Testis (tissue), 3 donors: ENCODE measurements around the gene PARVG. TPM values are rescaled to one million over a fixed set of nuclear protein-coding genes. Genes with fewer than 3 reads are reported as not detected.
A peak's percentile ranks its signal among the peaks of the same experiment; 100 is the strongest.

Experiments
- DNase-seq: peaks from one replicate; pipeline ENCODE4 v3.0.0-alpha.2; 2019
- H3K27ac ChIP-seq, 2 donors: fragments of 200-600 bp; sonication (generic); one replicate each; pipeline ENCODE4 v1.5.1; 2019
- H3K27me3 ChIP-seq: fragments of 200-600 bp; sonication (generic); one replicate; pipeline ENCODE4 v1.5.1; 2019
- H3K36me3 ChIP-seq: fragments of 200-600 bp; sonication (generic); one replicate; pipeline ENCODE4 v1.5.1; 2017; ENCODE audit warnings: low read depth; ENCODE audit errors: missing control alignments
- H3K4me1 ChIP-seq: fragments of 200-600 bp; sonication (generic); one replicate; pipeline ENCODE4 v1.5.1; 2019
- H3K4me3 ChIP-seq, 2 donors: fragments of 200-600 bp; sonication (generic); one replicate each; pipeline ENCODE4 v1.5.1; 2017 to 2019
- H3K9me3 ChIP-seq: fragments of 200-600 bp; sonication (generic); one replicate; pipeline ENCODE4 v1.5.1; 2017
- CTCF ChIP-seq, 3 experiments: fragments of 450-650 bp in 2 of 3; fragments of 200-600 bp in 1 of 3; sonication (generic) in 1 of 3; IDR thresholded peaks; one replicate each; pipeline ENCODE4 v1.5.1; 2016 to 2019; ENCODE audit warnings: antibody characterized with exemption in 3 of 3, mild to moderate bottlenecking in 2 of 3, moderate library complexity in 1 of 3
- POLR2A ChIP-seq: fragments of 450-650 bp; IDR thresholded peaks from one replicate; pipeline ENCODE4 v1.6.1; 2017; ENCODE audit warnings: antibody characterized with exemption, mild to moderate bottlenecking, moderate library complexity
- WGBS, 2 donors: methylation state at CpG; one replicate each; pipeline ENCODE4 v1.1.5; 2018; 5-methylcytosine and 5-hydroxymethylcytosine counted together
- intact Hi-C: fragments of 100-400 bp; cut with DNase I; formaldehyde crosslinking; loops from one replicate; pipeline ENCODE4 v1.15.1; 2023; ENCODE audit warnings: low total_unique reads
- polyA plus RNA-seq: library from polyadenylated mRNA; stranded (reverse); fragments of 350-450 nt; fragmentation: Illumina TruSeq; extraction: RNeasy Lipid Tissue Mini Kit (QIAGEN cat#74804); gene quantifications from one replicate; pipeline ENCODE4 v1.2.3, GENCODE V29; 2014; ENCODE audit warnings: low read depth, low replicate concordance; ENCODE audit not compliant: insufficient read depth
- total RNA-seq, 2 donors: library from RNA; depleted of rRNA; stranded (reverse); fragments of >200 nt; gene quantifications; one replicate each; pipeline ENCODE4 v1.2.3, GENCODE V29; 2016

Gene PARVG
- total and polyA plus RNA-seq, 3 donors from 2014 or later, result 7.2 to 14.1 (median 9.7) TPM

GRCh38 chr22:44146088-44146861 is 34.5 kb upstream of the PARVG start:
- Histone ChIP-seq H3K36me3 (no peaks in the 10 kb centered on the region), H3K4me3 (no peak overlapping the region), H3K27ac (no peak overlapping the region), H3K4me1 (peaks cover 13% of the 10 kb centered on the region), H3K27me3 (no peaks in the 10 kb centered on the region), H3K9me3 (no peaks in the 10 kb centered on the region)
- no peak for DNase-seq
- TF ChIP-seq POLR2A (no peak), CTCF (IDR thresholded peaks at IDR 0.05) (no peak)
- 75 to 77% methylated on average over 31 to 33 of the region's 33 CpGs for WGBS, 2 donors
- intact Hi-C loops, result no loop called here

- Histone ChIP-seq H3K4me1 (peaks cover 13% of the 10 kb centered on the region), H3K27ac (no peak overlapping the region), H3K36me3 (no peaks in the 10 kb centered on the region), H3K4me3 (no peak overlapping the region), H3K27me3 (no peaks in the 10 kb centered on the region), H3K9me3 (no peaks in the 10 kb centered on the region)
- 61 to 79% methylated on average over 12 of the region's 12 CpGs for WGBS, 2 donors
- TF ChIP-seq CTCF (IDR thresholded peaks at IDR 0.05) (no peak), POLR2A (no peak)
- peak; percentile 71 for DNase-seq
- intact Hi-C loops, result no loop called here
These were observed 33.6 kb upstream of the PARVG start for GRCh38 chr22:44147008-44147645.

- Histone ChIP-seq H3K4me1 (peaks cover 13% of the 10 kb centered on the region), H3K4me3 (no peak overlapping the region), H3K36me3 (no peaks in the 10 kb centered on the region), H3K27ac (no peak overlapping the region), H3K9me3 (no peaks in the 10 kb centered on the region), H3K27me3 (no peaks in the 10 kb centered on the region)
- TF ChIP-seq POLR2A (no peak), CTCF (IDR thresholded peaks at IDR 0.05) (no peak)
- intact Hi-C loops, result no loop called here
- DNase-seq, result no peak
- 86 to 90% methylated on average over 27 of the region's 27 CpGs for WGBS, 2 donors
These were observed 32.7 kb upstream of the PARVG start for GRCh38 chr22:44147821-44148574.

GRCh38 chr22:44151676-44152075 is 29.0 kb upstream of the PARVG start:
- peak; percentile 74 for DNase-seq

More at GRCh38 chr22:44151676-44152075, 29.0 kb upstream of the PARVG start:
- TF ChIP-seq CTCF (IDR thresholded peaks at IDR 0.05), result no peak
- TF ChIP-seq POLR2A, result no peak
- intact Hi-C loops, result no loop called here
- 33 to 40% methylated on average over 2 to 4 of the region's 4 CpGs for WGBS, 2 donors
- Histone ChIP-seq H3K27ac (no peak overlapping the region), H3K9me3 (no peaks in the 10 kb centered on the region), H3K4me1 (no peaks in the 10 kb centered on the region), H3K27me3 (no peaks in the 10 kb centered on the region), H3K4me3 (no peak overlapping the region), H3K36me3 (no peaks in the 10 kb centered on the region)
